SU-DHL-6 (cell line): Measurements from ENCODE around the gene DVL1.

ENCODE experiments used
- H2AFZ ChIP-seq: fragments of 200-600 bp; sonication (generic); 2 replicates; pipeline ENCODE4 v1.6.1; 2014; ENCODE audit warnings: low read depth, mild to moderate bottlenecking, moderate library complexity, mixed read lengths, antibody characterized with exemption, low read length; ENCODE audit not compliant: severe bottlenecking
- H3F3A ChIP-seq: fragments of 200-600 bp; shearing (Covaris generic); 2 replicates; pipeline ENCODE4 v1.6.0; 2016; ENCODE audit warnings: antibody characterized with exemption, mild to moderate bottlenecking; ENCODE audit not compliant: insufficient read depth
- H3K27ac ChIP-seq: fragments of 200-600 bp; sonication (generic); 2 replicates; pipeline ENCODE4 v1.5.1; 2016; ENCODE audit warnings: low read depth, mild to moderate bottlenecking, low read length, moderate library complexity, mixed read lengths
- H3K27me3 ChIP-seq: fragments of 200-600 bp; sonication (generic), shearing (Covaris generic); 2 replicates; pipeline ENCODE4 v1.6.0; 2014; ENCODE audit warnings: mild to moderate bottlenecking, low read length
- H3K36me3 ChIP-seq: fragments of 200-600 bp; sonication (generic); 2 replicates; pipeline ENCODE4 v1.6.1; 2014; ENCODE audit warnings: mild to moderate bottlenecking, low read length, mixed read lengths
- H3K4me2 ChIP-seq: fragments of 300-600, 200-600 bp; shearing (Covaris generic), sonication (generic); 2 replicates; pipeline ENCODE4 v1.6.0; 2014; ENCODE audit warnings: low read length, low read depth, mild to moderate bottlenecking; ENCODE audit not compliant: poor library complexity, severe bottlenecking
- H3K4me3 ChIP-seq: fragments of 200-600 bp; sonication (generic); 2 replicates; pipeline ENCODE4 v1.5.1; 2014; ENCODE audit warnings: antibody characterized with exemption, low read length, mild to moderate bottlenecking, mixed read lengths; ENCODE audit not compliant: insufficient read depth, poor library complexity, severe bottlenecking
- H3K79me2 ChIP-seq: fragments of 200-600 bp; sonication (generic); 2 replicates; pipeline ENCODE4 v1.6.1; 2014; ENCODE audit warnings: mild to moderate bottlenecking, low read length, moderate library complexity; ENCODE audit not compliant: insufficient read depth
- H3K9ac ChIP-seq: fragments of 200-600 bp; sonication (generic); 2 replicates; pipeline ENCODE4 v1.7.0; 2014; ENCODE audit warnings: mild to moderate bottlenecking, low read length
- H3K9me2 ChIP-seq: fragments of 200-600 bp; sonication (generic); replicated peaks from 2 replicates; pipeline ENCODE4 v1.6.1; 2014; ENCODE audit warnings: low read length; ENCODE audit not compliant: insufficient read depth
- H3K9me3 ChIP-seq: fragments of 200-600 bp; sonication (generic); 2 replicates; pipeline ENCODE4 v1.6.1; 2014; ENCODE audit warnings: low read length, mixed read lengths; ENCODE audit not compliant: insufficient read depth
- H4K20me1 ChIP-seq: fragments of 200-600 bp; sonication (generic); 2 replicates; pipeline ENCODE4 v1.6.1; 2014; ENCODE audit warnings: low read depth, mild to moderate bottlenecking, antibody characterized with exemption, low read length, moderate library complexity, mixed read lengths
- CTCF ChIP-seq: fragments of 200-600 bp; sonication (generic); IDR thresholded peaks from one replicate; pipeline ENCODE4 v1.5.1; 2017; ENCODE audit warnings: antibody characterized with exemption, mild to moderate bottlenecking, low read length, moderate library complexity; ENCODE audit not compliant: insufficient read depth, poor library complexity, severe bottlenecking
- EZH2phosphoT487 ChIP-seq: fragments of 200-600 bp; sonication (generic), shearing (Covaris generic); conservative IDR thresholded peaks from 2 replicates; pipeline ENCODE4 v1.6.1; 2018; ENCODE audit warnings: mild to moderate bottlenecking, antibody characterized with exemption, low read length, moderate library complexity, mixed read lengths

DVL1 gene

GRCh38 chr1:1322952-1323351, 26.3 kb downstream of the DVL1 start:
- Histone ChIP-seq H3K79me2 (peaks cover 52% of the 10 kb centered on the region), H3K9me3 (no peaks in the 10 kb centered on the region), H3K9me2 (no peaks in the 10 kb centered on the region), H4K20me1 (no peaks in the 10 kb centered on the region; the same call in 1 of the 2 replicates), H2AFZ (no peak overlapping the region), H3K9ac (no peak overlapping the region; the same call in 1 of the 2 replicates), H3K4me2 (peak overlapping the region; percentile 53), H3F3A (peaks cover 7% of the 10 kb centered on the region), H3K4me3 (no peak overlapping the region), H3K27me3 (no peaks in the 10 kb centered on the region), H3K27ac (no peak overlapping the region), H3K36me3 (no peaks in the 10 kb centered on the region)
- TF ChIP-seq CTCF (no peak), EZH2phosphoT487 (no peak)

GRCh38 chr1:1322418-1322817, 26.8 kb downstream of the DVL1 start:
- no peaks in the 10 kb centered on the region for H3K9me2 ChIP-seq
- H3K9ac ChIP-seq: no peak overlapping the region
- no peak overlapping the region for H2AFZ ChIP-seq
- no peaks in the 10 kb centered on the region for H3K9me3 ChIP-seq
- H3K79me2 ChIP-seq: peaks cover 54% of the 10 kb centered on the region
- H3K27me3 ChIP-seq: no peaks in the 10 kb centered on the region
- H3K36me3 ChIP-seq: no peaks in the 10 kb centered on the region
- no peak overlapping the region for H3K4me3 ChIP-seq
- no peak overlapping the region for H3K4me2 ChIP-seq
- TF ChIP-seq EZH2phosphoT487: no peak
- TF ChIP-seq CTCF: no peak
- H4K20me1 ChIP-seq: no peaks in the 10 kb centered on the region; the same call in 1 of the 2 replicates
- peaks cover 11% of the 10 kb centered on the region for H3F3A ChIP-seq
- no peak overlapping the region for H3K27ac ChIP-seq

- H3K9me2 ChIP-seq: no peaks in the 10 kb centered on the region
- H3K36me3 ChIP-seq: no peaks in the 10 kb centered on the region
- H3K27ac ChIP-seq: no peak overlapping the region
- no peak overlapping the region for H2AFZ ChIP-seq
- H3K9me3 ChIP-seq: no peaks in the 10 kb centered on the region
- H4K20me1 ChIP-seq: no peaks in the 10 kb centered on the region; the same call in 1 of the 2 replicates
- no peak overlapping the region for H3K4me2 ChIP-seq
- peaks cover 15% of the 10 kb centered on the region for H3F3A ChIP-seq
- peaks cover 55% of the 10 kb centered on the region for H3K79me2 ChIP-seq
- TF ChIP-seq EZH2phosphoT487 (no peak), CTCF (no peak)
- H3K4me3 ChIP-seq: no peak overlapping the region
- no peak overlapping the region for H3K9ac ChIP-seq
- H3K27me3 ChIP-seq: no peaks in the 10 kb centered on the region
Observed at GRCh38 chr1:1321477-1321876, 27.7 kb downstream of the DVL1 start.
